ENCODE results near the gene ZNG1A.
"Not testable (repeated sequence)": the region's sequence is repeated elsewhere in the genome, so short reads cannot be mapped to it uniquely, and the experiment has no call there.

- not testable (repeated sequence) for TF ChIP-seq FOXM1 (IDR thresholded peaks at IDR 0.05; ENCODE audit: borderline replicate concordance); TARDBP (IDR thresholded peaks at IDR 0.05); FOXA1 (IDR thresholded peaks at IDR 0.05)
These were observed 91.8 kb downstream of the ZNG1A start for GRCh38 chr9:87105-87504.

Measured in HEK293T (cell line).